GM12891 (cell line): ENCODE measurements around the gene POM121L2.

ENCODE experiments used
- PAX5 ChIP-seq: IDR thresholded peaks from 2 replicates; pipeline ENCODE4 v1.6.1; 2011; ENCODE audit warnings: low read length, moderate library complexity, mild to moderate bottlenecking; ENCODE audit not compliant: insufficient read depth, severe bottlenecking
- POLR2A ChIP-seq: IDR thresholded peaks from 2 replicates; pipeline ENCODE4 v1.6.1; 2011; ENCODE audit warnings: low read depth, low read length, control low read depth
- POLR2AphosphoS5 ChIP-seq: IDR thresholded peaks from 2 replicates; pipeline ENCODE4 v1.6.1; 2011; ENCODE audit warnings: low read depth, low read length, control low read depth
- SPI1 ChIP-seq: IDR thresholded peaks from 2 replicates; pipeline ENCODE4 v1.6.1; 2011; ENCODE audit warnings: low read depth, low read length, control low read depth
- TAF1 ChIP-seq: IDR thresholded peaks from 2 replicates; pipeline ENCODE4 v1.6.1; 2011; ENCODE audit warnings: low read depth, low read length, control low read depth

DNA sequence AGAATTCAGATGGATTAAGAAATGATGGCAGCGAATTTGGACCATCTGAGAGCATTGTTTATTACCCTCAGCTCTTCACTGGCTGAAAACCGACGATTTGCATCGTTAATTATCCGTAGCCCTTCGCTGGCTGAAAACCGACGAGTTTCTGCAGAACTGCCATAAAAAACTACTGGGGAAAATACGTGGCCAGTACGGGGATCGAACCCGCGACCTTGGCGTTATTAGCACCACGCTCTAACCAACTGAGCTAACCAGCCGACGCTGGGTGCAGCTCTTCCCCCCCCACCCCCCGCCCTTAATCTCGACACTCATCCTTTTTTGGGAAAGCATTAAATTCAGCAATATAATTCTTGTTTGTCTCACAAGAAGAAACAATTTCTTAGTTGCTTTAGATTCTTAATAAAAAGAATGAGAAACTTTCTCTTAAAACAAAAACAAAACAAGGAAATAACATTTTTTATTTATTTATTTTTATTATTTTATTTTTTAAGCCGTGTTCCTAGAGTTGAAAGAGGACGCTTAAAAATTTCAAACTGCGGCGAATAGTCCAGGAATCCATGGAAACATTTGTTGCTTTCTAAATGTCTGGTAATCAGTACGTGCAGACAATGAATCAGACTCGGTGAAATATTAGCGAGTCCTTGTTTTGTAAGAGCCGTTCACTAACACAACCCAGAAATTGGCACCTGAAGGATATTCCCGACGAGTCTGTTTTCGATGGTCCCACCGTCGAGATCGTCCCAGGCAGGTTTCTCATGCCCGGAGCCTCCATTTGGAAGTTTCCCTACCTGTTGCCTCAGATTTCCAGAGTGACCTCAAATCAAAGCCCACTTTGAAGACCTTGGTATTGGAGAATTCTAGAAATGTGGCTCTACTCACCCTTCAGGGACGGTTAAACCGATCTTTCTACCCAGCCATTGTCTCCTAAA, 36.8 kb downstream of the POM121L2 start:
- TF ChIP-seq POLR2A (no peak), POLR2AphosphoS5 (no peak), SPI1 (no peak), TAF1 (no peak), PAX5 (no peak)
